ENCODE results near the gene CDA.

CDA gene

DNA sequence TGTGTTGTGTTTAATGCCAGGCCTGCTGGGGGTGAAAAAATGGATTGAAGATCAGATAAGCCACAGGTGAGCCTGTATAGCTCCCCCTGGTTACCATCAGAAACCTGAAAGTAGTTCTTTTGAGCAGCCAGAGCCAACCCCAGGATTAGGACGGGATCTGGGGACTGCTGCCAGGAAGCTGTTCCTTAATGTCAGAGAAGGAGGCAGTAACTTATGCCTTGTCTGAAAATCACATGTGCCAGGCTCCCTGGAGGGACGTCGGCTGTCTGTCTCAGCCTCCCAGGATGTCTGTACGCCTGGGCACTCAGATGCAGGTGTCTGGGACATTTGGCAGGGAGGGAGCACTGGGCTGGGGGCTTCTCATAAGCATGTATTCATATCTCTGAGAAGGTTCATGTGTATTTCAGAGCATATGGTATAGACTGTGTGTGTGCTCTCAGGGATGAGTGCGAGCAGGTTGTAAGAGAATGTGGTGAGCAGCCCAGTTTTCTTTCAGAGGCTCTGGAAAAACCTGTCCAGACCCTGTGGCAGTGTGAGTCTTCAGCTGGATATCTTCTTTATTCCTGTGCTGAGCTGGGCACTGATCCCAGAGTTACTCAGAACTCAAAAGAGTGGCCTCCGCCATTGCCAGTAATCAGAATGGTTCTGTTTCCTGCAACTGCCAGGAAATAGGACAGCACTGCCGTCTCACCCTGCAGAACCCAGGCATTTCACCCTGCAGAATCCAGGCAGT is 33.7 kb upstream of the CDA start:
- no peak for TF ChIP-seq CTCF (conservative IDR thresholded peaks at IDR 0.05; ENCODE audit: low read depth, low read length)
- no peak for DNase-seq (ENCODE audit: low read depth)
- no peak overlapping the region for H3K4me3 ChIP-seq (ENCODE audit: low read length)

GRCh38 chr1:20555758-20556120 is 33.2 kb upstream of the CDA start:
- no peak for DNase-seq (ENCODE audit: low read depth)
- H3K4me3 ChIP-seq (ENCODE audit: low read length): no peak overlapping the region
- no peak for TF ChIP-seq CTCF (conservative IDR thresholded peaks at IDR 0.05; ENCODE audit: low read depth, low read length)

- TF ChIP-seq CTCF (conservative IDR thresholded peaks at IDR 0.05; ENCODE audit: low read depth, low read length): no peak
- no peak for DNase-seq (ENCODE audit: low read depth)
- no peak overlapping the region for H3K4me3 ChIP-seq (ENCODE audit: low read length)
Observed at GRCh38 chr1:20558191-20558590, 30.7 kb upstream of the CDA start.

GRCh38 chr1:20560966-20561365 is 27.9 kb upstream of the CDA start:
- no peak overlapping the region for H3K4me3 ChIP-seq (ENCODE audit: low read length)
- no peak for DNase-seq (ENCODE audit: low read depth)
- TF ChIP-seq CTCF (conservative IDR thresholded peaks at IDR 0.05; ENCODE audit: low read depth, low read length): no peak

DNA sequence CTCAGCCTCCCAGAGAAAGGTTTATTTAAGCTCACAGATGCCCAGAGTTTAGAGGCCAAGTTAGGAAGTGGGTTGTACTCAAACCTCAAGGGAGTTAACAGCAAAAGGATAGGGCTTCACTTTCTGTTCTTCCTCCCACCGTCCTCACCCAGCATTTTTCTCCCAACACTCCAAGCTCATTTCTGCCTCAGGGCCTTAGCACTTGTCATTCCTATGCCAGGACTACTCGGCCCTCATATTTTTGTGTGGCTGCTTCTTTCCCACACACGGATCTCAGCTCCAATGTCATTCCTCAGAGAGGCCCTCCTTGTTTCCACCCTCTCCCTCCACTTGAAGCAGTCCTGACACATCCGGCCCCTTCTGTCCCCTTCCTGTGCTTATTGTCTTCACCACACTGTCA is 23.7 kb upstream of the CDA start:
- no peak for DNase-seq (ENCODE audit: low read depth)
- TF ChIP-seq CTCF (conservative IDR thresholded peaks at IDR 0.05; ENCODE audit: low read depth, low read length): no peak
- H3K4me3 ChIP-seq (ENCODE audit: low read length): no peak overlapping the region

- no peak overlapping the region for H3K4me3 ChIP-seq (ENCODE audit: low read length)
- DNase-seq (ENCODE audit: low read depth): no peak
- TF ChIP-seq CTCF (conservative IDR thresholded peaks at IDR 0.05; ENCODE audit: low read depth, low read length): no peak
Observed at GRCh38 chr1:20569523-20570098, 19.3 kb upstream of the CDA start.

DNA sequence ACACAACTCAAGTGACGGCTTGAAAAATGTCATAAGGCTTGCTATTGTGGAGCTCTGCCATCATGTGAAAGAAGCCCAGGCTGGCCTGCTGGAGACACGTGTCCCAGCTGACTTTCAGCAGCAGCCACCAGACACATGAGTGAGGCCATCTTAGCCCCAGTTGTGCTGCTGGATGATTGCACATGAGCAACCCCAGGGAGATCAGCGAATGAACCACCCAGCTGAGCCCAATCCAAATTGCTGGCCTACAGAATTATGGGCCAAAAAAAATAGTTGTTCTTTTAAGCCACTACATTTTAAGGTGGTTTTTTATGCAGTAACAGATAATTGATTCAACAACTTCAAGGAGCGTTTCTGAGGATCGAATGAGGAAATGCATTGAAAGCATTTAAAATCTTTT is 17.5 kb upstream of the CDA start:
- no peak for TF ChIP-seq CTCF (conservative IDR thresholded peaks at IDR 0.05; ENCODE audit: low read depth, low read length)
- no peak for DNase-seq (ENCODE audit: low read depth)
- H3K4me3 ChIP-seq (ENCODE audit: low read length): no peak overlapping the region
